ENCODE results near the gene GBE1. TPM values are rescaled to one million over a fixed set of nuclear protein-coding genes. Genes with fewer than 3 reads are reported as not detected.

GBE1 gene
- total RNA-seq, 1 donor = 184 TPM

DNA sequence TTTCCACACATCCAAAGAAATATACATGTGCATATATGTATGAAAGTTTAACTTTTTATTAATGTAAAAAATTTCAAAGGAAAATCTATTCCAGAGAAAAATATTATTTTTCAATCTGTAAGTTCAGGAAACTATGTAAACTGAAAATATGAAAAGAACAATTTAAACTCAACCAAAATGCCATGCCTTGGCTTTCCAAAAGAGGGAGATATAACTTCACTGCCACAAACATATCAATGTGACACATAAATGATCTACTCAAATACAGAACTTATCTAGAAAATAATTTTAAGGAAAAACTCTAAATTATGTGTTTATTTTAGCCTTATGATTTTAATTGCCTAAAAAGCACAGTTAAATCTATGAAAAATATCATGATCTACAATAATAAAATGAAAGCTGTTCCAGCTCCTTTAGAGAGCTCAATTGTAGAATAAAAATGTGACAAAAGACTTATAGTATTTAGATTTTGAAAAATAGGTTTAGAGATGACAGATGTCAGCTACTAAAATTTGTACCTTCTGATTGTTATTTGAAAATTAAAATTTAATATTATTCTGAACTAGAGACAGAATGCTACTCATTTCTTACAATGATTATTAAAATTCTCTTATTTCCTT, 94.8 kb downstream of the GBE1 start:
- H3K27ac ChIP-seq (ENCODE audit: low read depth, low read length) = no peak overlapping the region
- no peaks in the 10 kb centered on the region for H3K27me3 ChIP-seq (ENCODE audit: insufficient read depth, low read length)
- no peak overlapping the region for H3K4me2 ChIP-seq (ENCODE audit: insufficient read depth, low read length)
- DNase-seq (ENCODE audit: insufficient read length, low spot score, missing footprints) = peak; percentile 54
- no peak overlapping the region for H3K4me3 ChIP-seq (ENCODE audit: insufficient read depth, low read length)
- H3K79me2 ChIP-seq (ENCODE audit: insufficient read depth, low read length) = peaks cover 46% of the 10 kb centered on the region
- TF ChIP-seq, protein P1, sequence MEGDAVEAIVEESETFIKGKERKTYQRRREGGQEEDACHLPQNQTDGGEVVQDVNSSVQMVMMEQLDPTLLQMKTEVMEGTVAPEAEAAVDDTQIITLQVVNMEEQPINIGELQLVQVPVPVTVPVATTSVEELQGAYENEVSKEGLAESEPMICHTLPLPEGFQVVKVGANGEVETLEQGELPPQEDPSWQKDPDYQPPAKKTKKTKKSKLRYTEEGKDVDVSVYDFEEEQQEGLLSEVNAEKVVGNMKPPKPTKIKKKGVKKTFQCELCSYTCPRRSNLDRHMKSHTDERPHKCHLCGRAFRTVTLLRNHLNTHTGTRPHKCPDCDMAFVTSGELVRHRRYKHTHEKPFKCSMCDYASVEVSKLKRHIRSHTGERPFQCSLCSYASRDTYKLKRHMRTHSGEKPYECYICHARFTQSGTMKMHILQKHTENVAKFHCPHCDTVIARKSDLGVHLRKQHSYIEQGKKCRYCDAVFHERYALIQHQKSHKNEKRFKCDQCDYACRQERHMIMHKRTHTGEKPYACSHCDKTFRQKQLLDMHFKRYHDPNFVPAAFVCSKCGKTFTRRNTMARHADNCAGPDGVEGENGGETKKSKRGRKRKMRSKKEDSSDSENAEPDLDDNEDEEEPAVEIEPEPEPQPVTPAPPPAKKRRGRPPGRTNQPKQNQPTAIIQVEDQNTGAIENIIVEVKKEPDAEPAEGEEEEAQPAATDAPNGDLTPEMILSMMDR (IDR thresholded peaks at IDR 0.05; ENCODE audit: extremely low read depth, low read depth, low read length) = peak; percentile 87
- no peak overlapping the region for H2AFZ ChIP-seq (ENCODE audit: low read length)
- H3K9me3 ChIP-seq (ENCODE audit: low read depth, low read length) = no peaks in the 10 kb centered on the region
- no peaks in the 10 kb centered on the region for H3K36me3 ChIP-seq (ENCODE audit: insufficient read depth, low read length)
- H3K4me1 ChIP-seq (ENCODE audit: insufficient read depth, low read length) = no peaks in the 10 kb centered on the region
- H4K20me1 ChIP-seq (ENCODE audit: insufficient read depth, low read length) = peaks cover 4% of the 10 kb centered on the region

DNA sequence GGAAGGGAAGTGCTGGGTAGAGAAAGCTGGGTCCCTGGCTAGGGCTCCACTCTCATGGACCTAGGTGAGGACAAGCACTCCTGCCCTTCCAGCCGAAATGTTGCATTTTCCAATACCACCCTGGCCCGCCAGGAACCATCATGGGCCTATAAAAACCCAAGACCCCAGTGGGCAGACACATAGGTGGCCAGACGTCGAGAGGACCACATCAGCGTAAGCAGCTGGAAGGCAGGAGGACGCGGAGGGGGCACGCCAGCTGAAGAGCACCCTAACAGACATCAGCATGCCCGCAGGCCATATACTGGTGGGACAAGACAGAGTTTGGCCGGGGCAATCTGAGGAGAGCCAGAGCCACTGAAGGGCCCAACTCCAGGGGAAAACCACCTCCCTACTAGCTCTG, 98.3 kb downstream of the GBE1 start:
- Histone ChIP-seq H3K27me3 (ENCODE audit: insufficient read depth, low read length) (no peaks in the 10 kb centered on the region), H3K9me3 (ENCODE audit: low read depth, low read length) (no peaks in the 10 kb centered on the region), H3K27ac (ENCODE audit: low read depth, low read length) (no peak overlapping the region), H3K4me3 (ENCODE audit: insufficient read depth, low read length) (no peak overlapping the region), H4K20me1 (ENCODE audit: insufficient read depth, low read length) (peaks cover 4% of the 10 kb centered on the region), H3K4me1 (ENCODE audit: insufficient read depth, low read length) (no peaks in the 10 kb centered on the region), H3K36me3 (ENCODE audit: insufficient read depth, low read length) (no peaks in the 10 kb centered on the region), H2AFZ (ENCODE audit: low read length) (no peak overlapping the region), H3K79me2 (ENCODE audit: insufficient read depth, low read length) (peaks cover 47% of the 10 kb centered on the region), H3K4me2 (ENCODE audit: insufficient read depth, low read length) (no peak overlapping the region)
- TF ChIP-seq, protein P1 (IDR thresholded peaks at IDR 0.05; ENCODE audit: extremely low read depth, low read depth, low read length) = no peak
- DNase-seq (ENCODE audit: insufficient read length, low spot score, missing footprints) = no peak

DNA sequence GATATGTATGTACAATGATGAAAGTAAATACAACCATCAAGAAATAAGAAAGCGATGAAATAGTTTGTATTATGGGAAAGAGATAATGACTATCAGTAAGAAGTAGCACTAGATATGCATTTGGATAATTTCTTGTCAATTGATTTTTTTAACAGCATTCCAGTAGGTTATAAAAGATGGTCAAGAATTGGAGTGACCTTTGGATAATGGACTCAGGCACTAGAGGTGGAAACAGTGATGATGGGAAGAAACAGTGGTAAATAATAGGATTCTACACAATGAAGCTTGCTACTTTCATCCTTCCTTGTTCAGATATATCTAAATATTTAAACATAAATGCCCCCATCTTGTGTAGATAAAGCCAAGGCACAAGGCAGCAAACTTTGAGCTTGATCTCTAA, 101.4 kb downstream of the GBE1 start:
- Histone ChIP-seq H3K27me3 (ENCODE audit: insufficient read depth, low read length) (no peaks in the 10 kb centered on the region), H3K79me2 (ENCODE audit: insufficient read depth, low read length) (peaks cover 39% of the 10 kb centered on the region)
- TF ChIP-seq, protein P1 (IDR thresholded peaks at IDR 0.05; ENCODE audit: extremely low read depth, low read depth, low read length) = no peak

DNA sequence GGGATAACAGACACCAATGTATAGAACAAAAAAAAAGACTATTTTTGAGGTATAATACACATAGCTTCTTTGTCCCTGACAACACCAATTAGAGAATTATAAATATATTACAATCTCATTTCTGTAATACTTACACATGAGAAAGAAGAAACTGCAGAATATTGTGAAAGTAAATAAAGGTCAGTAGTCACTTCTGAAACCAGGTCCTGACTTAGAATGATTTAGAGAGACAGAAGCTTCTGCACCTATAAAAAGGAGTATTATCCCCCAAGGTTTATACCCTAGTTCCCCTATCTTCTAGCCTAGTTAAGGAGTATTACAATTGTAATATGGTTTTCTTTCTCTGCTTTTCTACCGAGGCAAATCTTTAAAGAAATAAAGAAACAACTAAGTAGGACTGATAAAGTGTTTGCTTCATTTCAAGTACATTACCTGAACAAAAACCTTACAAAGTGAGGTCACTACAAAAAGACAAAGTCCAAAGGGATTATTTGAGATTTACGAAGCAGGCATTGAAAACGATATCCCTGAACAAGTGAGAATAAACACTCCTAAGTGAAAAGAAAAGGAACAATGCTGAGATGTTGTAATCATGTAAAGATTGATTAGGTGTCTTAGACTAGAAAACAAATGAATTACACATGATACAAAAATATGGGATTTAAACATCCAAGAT, 103.0 kb downstream of the GBE1 start:
- H2AFZ ChIP-seq (ENCODE audit: low read length) = no peak overlapping the region
- H3K4me2 ChIP-seq (ENCODE audit: insufficient read depth, low read length) = no peak overlapping the region
- H3K79me2 ChIP-seq (ENCODE audit: insufficient read depth, low read length) = peaks cover 29% of the 10 kb centered on the region
- H3K4me3 ChIP-seq (ENCODE audit: insufficient read depth, low read length) = no peak overlapping the region
- no peaks in the 10 kb centered on the region for H3K27me3 ChIP-seq (ENCODE audit: insufficient read depth, low read length)
- H4K20me1 ChIP-seq (ENCODE audit: insufficient read depth, low read length) = peaks cover 4% of the 10 kb centered on the region
- TF ChIP-seq, protein P1 (IDR thresholded peaks at IDR 0.05; ENCODE audit: extremely low read depth, low read depth, low read length) = no peak
- DNase-seq (ENCODE audit: insufficient read length, low spot score, missing footprints) = no peak
- no peaks in the 10 kb centered on the region for H3K36me3 ChIP-seq (ENCODE audit: insufficient read depth, low read length)
- H3K27ac ChIP-seq (ENCODE audit: low read depth, low read length) = no peak overlapping the region
- no peaks in the 10 kb centered on the region for H3K9me3 ChIP-seq (ENCODE audit: low read depth, low read length)
- H3K4me1 ChIP-seq (ENCODE audit: insufficient read depth, low read length) = no peaks in the 10 kb centered on the region

More for the DNA sequence above, 101.4 kb downstream of the GBE1 start:
- Histone ChIP-seq H3K4me2 (ENCODE audit: insufficient read depth, low read length) (no peak overlapping the region), H3K27ac (ENCODE audit: low read depth, low read length) (no peak overlapping the region), H3K36me3 (ENCODE audit: insufficient read depth, low read length) (no peaks in the 10 kb centered on the region), H4K20me1 (ENCODE audit: insufficient read depth, low read length) (peaks cover 4% of the 10 kb centered on the region), H2AFZ (ENCODE audit: low read length) (no peak overlapping the region), H3K4me3 (ENCODE audit: insufficient read depth, low read length) (no peak overlapping the region), H3K9me3 (ENCODE audit: low read depth, low read length) (no peaks in the 10 kb centered on the region), H3K4me1 (ENCODE audit: insufficient read depth, low read length) (no peaks in the 10 kb centered on the region)
- DNase-seq (ENCODE audit: insufficient read length, low spot score, missing footprints) = no peak
